Kidney capillary endothelial cell (primary cell): ENCODE results near the gene COL11A2.
A peak's percentile ranks its signal among the peaks of the same experiment; 100 is the strongest.
"Not testable (repeated sequence)": the region's sequence is repeated elsewhere in the genome, so short reads cannot be mapped to it uniquely, and the experiment has no call there.

Source experiments
- DNase-seq: peaks from one replicate; pipeline ENCODE4 v3.0.0-alpha.2; 2018; ENCODE audit warnings: low spot score

COL11A2 gene

GRCh38 chr6:33192105-33192646, at the start of gene COL11A2:
Gene COL11A2 (minus strand): TSS chr6:33192467. CDS start chr6:33192240, 227 bp downstream.
- DNase-seq = no peak

- no peak for DNase-seq
Measured at GRCh38 chr6:33241968-33242367, 49.7 kb upstream of the COL11A2 start.

- no peak for DNase-seq
Measured at GRCh38 chr6:33237741-33238140, 45.5 kb upstream of the COL11A2 start.

GRCh38 chr6:33236852-33237251, 44.6 kb upstream of the COL11A2 start:
- DNase-seq = no peak

GRCh38 chr6:33236328-33236727, 44.1 kb upstream of the COL11A2 start:
- no peak for DNase-seq

- no peak for DNase-seq
Measured at GRCh38 chr6:33235221-33235634, 43.0 kb upstream of the COL11A2 start.

- DNase-seq = not testable (repeated sequence)
Measured at GRCh38 chr6:33226503-33227120, 34.3 kb upstream of the COL11A2 start.

GRCh38 chr6:33217681-33218080, 25.4 kb upstream of the COL11A2 start:
- no peak for DNase-seq

- no peak for DNase-seq
Measured at GRCh38 chr6:33217246-33217645, 25.0 kb upstream of the COL11A2 start.

- DNase-seq = no peak
Measured at GRCh38 chr6:33216117-33216649, 23.9 kb upstream of the COL11A2 start.

GRCh38 chr6:33215271-33216116, 23.2 kb upstream of the COL11A2 start:
- DNase-seq = no peak

- no peak for DNase-seq
Measured at GRCh38 chr6:33213989-33214335, 21.7 kb upstream of the COL11A2 start.

GRCh38 chr6:33213166-33213988, 21.1 kb upstream of the COL11A2 start:
- no peak for DNase-seq

- DNase-seq = no peak
Measured at GRCh38 chr6:33212857-33213165, 20.5 kb upstream of the COL11A2 start.

GRCh38 chr6:33211666-33212422, 19.6 kb upstream of the COL11A2 start:
- DNase-seq = no peak

- no peak for DNase-seq
Measured at GRCh38 chr6:33211136-33211535, 18.9 kb upstream of the COL11A2 start.

- DNase-seq = no peak
Measured at GRCh38 chr6:33209856-33210255, 17.6 kb upstream of the COL11A2 start.

- peak; percentile 60 for DNase-seq
Measured at GRCh38 chr6:33208091-33208967, 16.1 kb upstream of the COL11A2 start, which contains the start of gene RING1. Gene RING1 (plus strand): TSS chr6:33208500. CDS start chr6:33208823, 323 bp downstream.

GRCh38 chr6:33207552-33208090, 15.4 kb upstream of the COL11A2 start:
- DNase-seq = no peak
